GM19452 (cell line): ENCODE results near the gene NAA50.

Experiments used
- ATAC-seq: cut with Tn5 transposase; IDR thresholded peaks from one replicate; pipeline ENCODE4 v1.9.1; 2021; ENCODE audit not compliant: unreplicated experiment

The NAA50 gene

DNA sequence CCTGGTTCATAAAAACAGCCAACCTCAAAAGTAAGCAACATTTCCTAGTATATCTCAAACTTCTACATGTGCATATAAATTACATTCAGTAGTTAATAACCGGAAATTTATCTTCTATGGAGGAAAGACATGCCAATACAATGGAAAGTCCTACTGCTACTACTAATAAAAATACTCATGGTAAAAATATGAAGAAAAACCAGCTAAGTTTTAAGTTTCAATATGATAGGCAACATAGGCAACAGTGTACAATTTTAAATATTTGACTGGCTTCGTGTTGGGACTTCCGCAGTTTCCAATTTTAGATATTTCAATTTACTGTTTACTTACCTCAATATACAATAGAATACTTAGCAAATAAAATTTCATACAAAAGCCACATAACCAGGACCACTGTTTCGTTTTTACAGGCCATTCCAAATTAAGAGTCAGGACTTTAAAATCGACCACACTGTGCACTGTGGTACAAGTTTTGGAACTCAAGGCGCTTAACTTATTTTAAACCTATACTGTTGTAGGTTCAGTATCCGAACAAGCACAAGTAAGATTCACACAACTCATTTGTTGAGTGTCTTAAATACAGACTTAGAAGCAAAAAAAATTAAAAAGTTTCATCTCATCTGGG is 2.9 kb downstream of the NAA50 start:
- ATAC-seq: no peak

DNA sequence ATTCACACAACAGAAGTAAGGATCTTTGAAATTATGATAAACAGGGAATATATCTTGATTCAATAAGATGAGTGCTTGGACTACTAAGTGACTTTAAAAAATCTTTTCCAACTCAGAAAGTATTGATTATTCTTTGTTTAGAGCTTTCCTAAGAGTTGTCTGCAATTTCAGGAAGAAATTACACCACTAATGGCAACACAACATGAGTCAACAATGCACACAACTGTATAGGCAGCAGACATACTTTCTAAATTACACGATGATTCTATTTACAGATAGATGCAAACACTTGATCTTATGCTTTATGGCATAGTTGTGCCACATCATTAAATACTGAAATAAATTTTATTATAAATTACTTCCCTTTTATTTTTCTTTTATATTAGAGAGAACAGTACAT is 4.4 kb downstream of the NAA50 start:
- ATAC-seq: no peak

- ATAC-seq: no peak
Observed at GRCh38 chr3:113741086-113741485, 5.0 kb downstream of the NAA50 start.

DNA sequence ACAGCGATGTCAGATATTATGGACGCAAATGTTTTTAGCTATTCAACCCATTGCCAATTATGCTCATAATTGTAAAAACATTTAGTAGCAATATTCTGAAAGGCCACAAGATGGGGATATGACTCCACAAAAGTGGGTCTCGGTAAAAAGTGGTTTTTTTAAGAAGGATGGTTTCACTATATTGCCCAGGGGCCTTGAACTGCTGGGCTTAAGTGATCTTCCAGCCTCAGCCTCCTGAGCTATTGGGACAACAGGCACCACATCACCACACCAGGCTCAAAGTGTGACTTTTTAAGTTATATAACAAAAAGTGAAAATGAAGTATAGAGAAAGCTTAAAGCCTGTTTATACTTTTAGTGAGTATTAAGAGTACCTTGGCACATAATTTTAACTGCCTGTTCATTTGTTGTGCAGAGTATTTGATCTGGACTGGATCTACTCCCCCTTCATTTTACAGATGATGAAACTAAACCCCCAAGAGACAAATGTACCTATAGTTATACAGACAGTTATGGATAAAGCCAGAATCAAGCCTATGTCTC is 9.4 kb downstream of the NAA50 start:
- ATAC-seq: peak; percentile 61

- ATAC-seq: no peak
Observed at GRCh38 chr3:113731694-113732093, 14.4 kb downstream of the NAA50 start.

DNA sequence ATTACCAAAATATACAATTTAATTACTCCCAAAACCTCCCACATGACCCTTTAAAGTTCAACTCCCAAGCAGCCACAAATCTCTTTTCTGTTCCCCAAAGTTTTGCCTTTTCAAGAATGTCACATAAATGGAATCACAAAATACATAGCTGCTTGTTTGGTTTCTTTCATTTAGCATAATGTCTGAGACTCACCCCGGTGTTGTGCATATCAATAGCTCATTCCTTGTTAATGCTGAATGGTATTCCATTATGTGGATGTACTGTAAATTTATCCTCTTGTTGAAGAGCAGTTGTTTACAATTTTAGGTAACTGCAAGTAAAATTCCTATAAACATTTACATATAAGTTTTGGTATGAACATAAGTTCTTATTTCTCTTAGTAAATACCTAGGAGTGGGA is 15.5 kb downstream of the NAA50 start:
- no peak for ATAC-seq

GRCh38 chr3:113728661-113729060 is 17.4 kb downstream of the NAA50 start:
- no peak for ATAC-seq

DNA sequence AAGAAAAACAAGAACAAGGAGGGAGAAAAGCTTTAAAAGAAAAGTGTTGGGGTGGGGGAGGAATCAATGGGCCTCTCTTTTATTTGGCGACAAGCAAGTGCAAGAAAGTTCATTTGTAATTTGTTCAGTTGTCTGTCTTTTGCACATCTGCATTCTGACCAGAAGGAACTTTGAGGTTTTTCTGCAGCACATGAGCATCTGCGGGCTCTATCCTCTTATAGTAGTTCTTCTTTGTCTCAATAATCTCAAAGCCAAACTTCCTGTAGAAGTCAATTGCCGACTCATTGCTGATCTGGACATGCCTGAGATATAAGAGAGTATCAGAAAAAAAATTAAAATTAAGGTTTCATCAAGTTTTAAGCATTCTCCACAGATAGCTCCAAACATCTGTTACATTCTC is 24.4 kb downstream of the NAA50 start:
- no peak for ATAC-seq

- ATAC-seq: no peak
Observed at GRCh38 chr3:113719758-113720157, 26.3 kb downstream of the NAA50 start.

GRCh38 chr3:113719294-113719693 is 26.8 kb downstream of the NAA50 start:
- no peak for ATAC-seq

GRCh38 chr3:113717818-113718217 is 28.2 kb downstream of the NAA50 start:
- no peak for ATAC-seq

GRCh38 chr3:113717308-113717707 is 28.7 kb downstream of the NAA50 start:
- ATAC-seq: no peak

- no peak for ATAC-seq
Observed at GRCh38 chr3:113714702-113715101, 31.3 kb downstream of the NAA50 start.

DNA sequence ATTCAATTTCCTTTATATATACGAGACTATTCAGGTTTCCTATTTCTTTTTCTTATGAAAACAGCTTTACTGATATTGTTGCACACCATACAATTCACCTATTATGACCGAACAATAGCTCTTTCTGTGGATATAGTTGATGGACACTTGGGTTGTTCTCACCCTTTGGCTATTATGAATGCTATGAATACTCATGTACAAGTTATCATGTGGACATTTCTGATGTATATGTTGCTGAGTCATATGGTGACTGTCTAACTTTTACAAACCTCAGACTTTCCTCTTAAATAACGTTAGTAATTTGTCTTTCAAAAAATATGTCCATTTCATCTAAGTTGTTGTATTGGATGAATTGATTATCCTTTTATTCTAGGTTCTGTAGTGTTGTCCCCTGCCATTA is 33.9 kb downstream of the NAA50 start:
- no peak for ATAC-seq

- no peak for ATAC-seq
Observed at GRCh38 chr3:113707835-113708234, 38.2 kb downstream of the NAA50 start.

DNA sequence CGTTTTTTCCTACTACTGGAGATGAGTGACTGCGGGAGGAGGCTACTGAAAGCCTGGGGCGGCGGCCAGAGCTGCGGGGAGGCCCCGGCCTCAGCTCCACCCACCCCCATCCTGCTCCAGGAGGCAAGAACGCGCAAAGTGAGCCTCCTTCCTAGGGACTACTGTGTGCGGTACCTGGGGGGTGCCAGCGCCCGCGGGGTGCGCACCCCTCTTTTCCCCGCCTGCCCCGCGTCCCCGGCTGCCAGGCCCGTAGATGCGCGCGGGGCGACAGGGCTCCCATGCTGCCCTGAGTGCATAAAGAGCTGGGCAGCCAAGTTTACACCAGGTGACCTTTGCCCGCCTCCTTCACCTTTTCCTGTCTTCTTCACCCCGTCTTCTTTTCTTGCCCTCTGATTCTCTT is 47.1 kb downstream of the NAA50 start:
- ATAC-seq: no peak

DNA sequence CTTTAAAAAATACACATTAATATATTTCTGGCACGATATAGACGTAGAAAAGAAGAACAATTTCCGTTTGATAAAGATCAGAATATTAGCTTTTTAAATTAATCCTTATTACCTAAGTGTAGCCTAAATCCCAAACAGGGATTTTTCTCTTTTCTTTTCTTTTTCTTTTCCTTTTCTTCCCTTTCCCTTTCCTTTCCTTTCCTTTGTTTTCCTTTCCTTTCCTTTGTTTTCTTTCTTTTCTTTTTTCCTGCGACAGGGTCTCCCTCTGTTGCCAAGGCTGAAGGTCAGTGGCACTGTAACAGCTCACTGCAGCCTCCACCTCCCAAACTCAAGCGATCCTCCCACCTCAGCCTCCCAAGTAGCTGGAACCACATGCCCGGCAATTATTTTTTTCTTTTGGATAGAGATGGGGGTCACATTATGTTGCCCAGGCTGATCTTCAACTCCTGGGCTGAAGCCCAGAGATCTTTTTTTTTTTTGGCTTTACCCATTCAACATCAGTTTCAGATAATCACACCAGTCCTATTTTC is 47.8 kb downstream of the NAA50 start:
- ATAC-seq: no peak

- no peak for ATAC-seq
Observed at GRCh38 chr3:113697500-113698090, 48.5 kb downstream of the NAA50 start.

- peak; percentile 93 for ATAC-seq
Observed at GRCh38 chr3:113696658-113697499, 49.2 kb downstream of the NAA50 start.

GRCh38 chr3:113695786-113696645 is 50.0 kb downstream of the NAA50 start, which contains the start of gene USF3:
TSS of gene USF3 (minus strand) at chr3:113696642. CDS start at chr3:113674878, 21,764 bp downstream.
- peak; percentile 56 for ATAC-seq

DNA sequence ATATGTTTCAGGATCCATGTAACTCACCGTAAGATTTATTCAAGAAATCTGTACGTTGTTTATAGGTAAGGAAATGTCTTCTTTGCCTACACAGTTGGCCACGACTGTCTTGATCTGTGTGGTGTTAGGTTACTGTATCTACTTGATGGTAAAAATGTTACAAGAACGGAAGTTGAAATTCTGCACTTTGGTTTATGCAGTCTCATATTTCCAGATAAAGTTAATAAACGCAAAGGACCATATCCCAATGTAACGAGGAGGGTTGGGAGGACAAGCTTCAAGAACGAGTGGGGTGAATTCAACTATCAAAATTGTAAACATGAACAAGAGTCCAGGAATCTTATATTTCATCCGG is 50.6 kb downstream of the NAA50 start:
- no peak for ATAC-seq
